HEK293 (cell line): ENCODE measurements around the gene HOXD11.
A peak's percentile ranks its signal among the peaks of the same experiment; 100 is the strongest.

Source experiments
- EGR2 ChIP-seq: fragments of 450-650 bp; formaldehyde crosslinking; IDR thresholded peaks from 2 replicates; pipeline ENCODE4 v1.5.1; 2016; ENCODE audit warnings: low read depth, missing biosample characterization, missing genetic modification characterization
- FEZF1 ChIP-seq: fragments of 450-650 bp; formaldehyde crosslinking; IDR thresholded peaks from 2 replicates; pipeline ENCODE4 v1.5.1; 2016; ENCODE audit warnings: missing biosample characterization, missing genetic modification characterization
- HOXD13 ChIP-seq: sonication (generic); formaldehyde crosslinking; IDR thresholded peaks from 2 replicates; pipeline ENCODE4 v1.8.0; 2022; ENCODE audit warnings: missing genetic modification reagents, borderline replicate concordance
- KLF16 ChIP-seq: fragments of 450-650 bp; formaldehyde crosslinking; IDR thresholded peaks from 2 replicates; pipeline ENCODE4 v1.5.1; 2017; ENCODE audit warnings: missing biosample characterization, missing genetic modification characterization
- KLF7 ChIP-seq: fragments of 450-650 bp; formaldehyde crosslinking; IDR thresholded peaks from 2 replicates; pipeline ENCODE4 v1.5.1; 2016; ENCODE audit warnings: missing biosample characterization, missing genetic modification characterization, borderline replicate concordance
- MYNN ChIP-seq: fragments of 450-650 bp; formaldehyde crosslinking; IDR thresholded peaks from 2 replicates; pipeline ENCODE4 v1.5.1; 2016; ENCODE audit warnings: missing biosample characterization, missing genetic modification characterization, borderline replicate concordance
- SP7 ChIP-seq: fragments of 450-650 bp; formaldehyde crosslinking; IDR thresholded peaks from 2 replicates; pipeline ENCODE4 v1.5.1; 2016; ENCODE audit warnings: missing biosample characterization, missing genetic modification characterization
- TCF7L2 ChIP-seq: IDR thresholded peaks from 2 replicates; pipeline ENCODE4 v1.6.1; 2011; ENCODE audit warnings: low read depth, mild to moderate bottlenecking, inconsistent platforms, low read length, moderate library complexity, borderline replicate concordance
- WT1 ChIP-seq: fragments of 450-650 bp; formaldehyde crosslinking; IDR thresholded peaks from 2 replicates; pipeline ENCODE4 v1.5.1; 2016; ENCODE audit warnings: missing biosample characterization, missing genetic modification characterization
- YY2 ChIP-seq: fragments of 450-650 bp; formaldehyde crosslinking; IDR thresholded peaks from 2 replicates; pipeline ENCODE4 v1.5.1; 2016; ENCODE audit warnings: missing biosample characterization, missing genetic modification characterization
- ZBTB44 ChIP-seq: fragments of 450-650 bp; IDR thresholded peaks from 2 replicates; pipeline ENCODE4 v1.5.1; 2018; ENCODE audit warnings: missing biosample characterization, mild to moderate bottlenecking, missing genetic modification characterization
- ZNF155 ChIP-seq: fragments of 450-650 bp; formaldehyde crosslinking; IDR thresholded peaks from 2 replicates; pipeline ENCODE4 v1.5.1; 2016; ENCODE audit warnings: missing biosample characterization, missing genetic modification characterization
- ZNF16 ChIP-seq: fragments of 450-650 bp; formaldehyde crosslinking; IDR thresholded peaks from 2 replicates; pipeline ENCODE4 v1.5.1; 2016; ENCODE audit warnings: low read depth, missing biosample characterization, missing genetic modification characterization
- ZNF174 ChIP-seq: fragments of 450-650 bp; formaldehyde crosslinking; IDR thresholded peaks from 2 replicates; pipeline ENCODE4 v1.5.0; 2017; ENCODE audit warnings: missing biosample characterization, mild to moderate bottlenecking, missing genetic modification characterization
- ZNF221 ChIP-seq: fragments of 450-650 bp; formaldehyde crosslinking; IDR thresholded peaks from 2 replicates; pipeline ENCODE4 v1.5.1; 2017; ENCODE audit warnings: missing biosample characterization, missing genetic modification characterization, borderline replicate concordance
- ZNF404 ChIP-seq: fragments of 450-650 bp; formaldehyde crosslinking; IDR thresholded peaks from 2 replicates; pipeline ENCODE4 v1.5.1; 2017; ENCODE audit warnings: missing biosample characterization, missing genetic modification characterization
- ZNF416 ChIP-seq: fragments of 450-650 bp; formaldehyde crosslinking; IDR thresholded peaks from 2 replicates; pipeline ENCODE4 v1.5.1; 2016; ENCODE audit warnings: missing biosample characterization, missing genetic modification characterization
- ZNF426 ChIP-seq: fragments of 450-650 bp; formaldehyde crosslinking; IDR thresholded peaks from 2 replicates; pipeline ENCODE4 v1.5.1; 2017; ENCODE audit warnings: missing biosample characterization, missing genetic modification characterization, mild to moderate bottlenecking, inconsistent platforms, moderate library complexity
- ZNF501 ChIP-seq: fragments of 450-650 bp; formaldehyde crosslinking; IDR thresholded peaks from 2 replicates; pipeline ENCODE4 v1.5.1; 2016; ENCODE audit warnings: missing biosample characterization, missing genetic modification characterization
- ZNF549 ChIP-seq: fragments of 450-650 bp; IDR thresholded peaks from 2 replicates; pipeline ENCODE4 v1.5.1; 2018; ENCODE audit warnings: missing biosample characterization, missing genetic modification characterization, mild to moderate bottlenecking, inconsistent platforms, moderate library complexity
- ZNF596 ChIP-seq: fragments of 450-650 bp; IDR thresholded peaks from 2 replicates; pipeline ENCODE4 v1.5.0; 2018; ENCODE audit warnings: missing biosample characterization, mild to moderate bottlenecking, missing genetic modification characterization, moderate library complexity
- ZNF670 ChIP-seq: fragments of 450-650 bp; formaldehyde crosslinking; IDR thresholded peaks from 2 replicates; pipeline ENCODE4 v1.5.1; 2016; ENCODE audit warnings: missing biosample characterization, missing genetic modification characterization, low read depth
- ZNF843 ChIP-seq: fragments of 450-650 bp; formaldehyde crosslinking; IDR thresholded peaks from 2 replicates; pipeline ENCODE4 v1.5.1; 2016; ENCODE audit warnings: missing biosample characterization, missing genetic modification characterization
- ZSCAN5A ChIP-seq: fragments of 450-650 bp; formaldehyde crosslinking; IDR thresholded peaks from 2 replicates; pipeline ENCODE4 v1.5.1; 2016; ENCODE audit warnings: missing biosample characterization, missing genetic modification characterization
- TF ChIP-seq, protein P1 (sequence below): fragments of 450-650 bp; formaldehyde crosslinking; IDR thresholded peaks from 2 replicates; pipeline ENCODE4 v1.5.1; 2016; ENCODE audit warnings: missing biosample characterization, missing genetic modification characterization
- TF ChIP-seq, protein P2 (sequence below): fragments of 450-650 bp; formaldehyde crosslinking; IDR thresholded peaks from 2 replicates; pipeline ENCODE4 v1.5.1; 2016; ENCODE audit warnings: missing biosample characterization, missing genetic modification characterization
- TF ChIP-seq, protein P3 (sequence below): fragments of 450-650 bp; formaldehyde crosslinking; IDR thresholded peaks from 2 replicates; pipeline ENCODE4 v1.5.1; 2017; ENCODE audit warnings: missing biosample characterization, missing genetic modification characterization

Gene HOXD11

DNA sequence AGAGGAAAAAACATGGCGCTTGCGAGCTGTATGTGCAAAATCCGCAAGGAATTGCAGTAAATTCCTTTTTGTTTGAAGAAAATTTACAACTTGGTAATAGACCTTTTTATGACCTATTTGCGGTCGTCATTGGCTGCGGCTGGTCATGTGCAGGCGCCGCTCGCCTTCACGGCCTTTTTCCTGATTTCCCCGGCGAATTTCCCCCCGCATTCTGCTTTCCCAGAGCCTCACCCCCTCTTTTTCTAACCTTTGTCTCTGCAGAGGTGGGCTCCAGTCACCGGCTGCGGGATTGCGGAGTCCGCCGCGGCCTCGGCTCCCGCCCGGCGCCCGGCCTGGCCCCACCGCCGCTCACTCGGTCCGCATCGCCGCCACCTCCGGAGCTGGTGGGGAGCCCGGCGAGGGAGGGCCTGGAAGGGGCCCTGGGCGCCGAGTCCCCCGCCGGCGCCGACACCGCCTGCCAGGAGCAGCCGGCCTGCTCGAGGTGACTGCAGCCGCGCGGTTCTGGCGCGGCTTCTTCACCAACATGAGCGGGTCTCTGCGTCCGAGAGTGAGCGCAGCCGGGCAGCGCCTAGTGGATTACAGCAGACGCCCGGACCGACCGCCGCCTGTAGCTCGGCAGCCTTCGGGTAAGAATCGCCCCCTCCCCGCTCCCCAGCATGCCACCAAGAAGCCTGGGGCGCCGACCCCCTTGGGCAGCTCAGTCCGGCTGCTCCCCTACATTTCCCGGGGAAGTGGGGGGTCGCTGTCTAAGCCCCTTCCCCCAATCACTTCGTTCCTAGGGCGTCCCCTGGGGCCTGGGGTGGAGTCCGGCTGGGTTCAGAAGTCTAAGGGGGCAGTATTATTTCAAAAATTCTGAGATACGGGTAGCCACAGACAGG lies 29.5 kb downstream of the HOXD11 start (continued):
- TF ChIP-seq, protein P1, sequence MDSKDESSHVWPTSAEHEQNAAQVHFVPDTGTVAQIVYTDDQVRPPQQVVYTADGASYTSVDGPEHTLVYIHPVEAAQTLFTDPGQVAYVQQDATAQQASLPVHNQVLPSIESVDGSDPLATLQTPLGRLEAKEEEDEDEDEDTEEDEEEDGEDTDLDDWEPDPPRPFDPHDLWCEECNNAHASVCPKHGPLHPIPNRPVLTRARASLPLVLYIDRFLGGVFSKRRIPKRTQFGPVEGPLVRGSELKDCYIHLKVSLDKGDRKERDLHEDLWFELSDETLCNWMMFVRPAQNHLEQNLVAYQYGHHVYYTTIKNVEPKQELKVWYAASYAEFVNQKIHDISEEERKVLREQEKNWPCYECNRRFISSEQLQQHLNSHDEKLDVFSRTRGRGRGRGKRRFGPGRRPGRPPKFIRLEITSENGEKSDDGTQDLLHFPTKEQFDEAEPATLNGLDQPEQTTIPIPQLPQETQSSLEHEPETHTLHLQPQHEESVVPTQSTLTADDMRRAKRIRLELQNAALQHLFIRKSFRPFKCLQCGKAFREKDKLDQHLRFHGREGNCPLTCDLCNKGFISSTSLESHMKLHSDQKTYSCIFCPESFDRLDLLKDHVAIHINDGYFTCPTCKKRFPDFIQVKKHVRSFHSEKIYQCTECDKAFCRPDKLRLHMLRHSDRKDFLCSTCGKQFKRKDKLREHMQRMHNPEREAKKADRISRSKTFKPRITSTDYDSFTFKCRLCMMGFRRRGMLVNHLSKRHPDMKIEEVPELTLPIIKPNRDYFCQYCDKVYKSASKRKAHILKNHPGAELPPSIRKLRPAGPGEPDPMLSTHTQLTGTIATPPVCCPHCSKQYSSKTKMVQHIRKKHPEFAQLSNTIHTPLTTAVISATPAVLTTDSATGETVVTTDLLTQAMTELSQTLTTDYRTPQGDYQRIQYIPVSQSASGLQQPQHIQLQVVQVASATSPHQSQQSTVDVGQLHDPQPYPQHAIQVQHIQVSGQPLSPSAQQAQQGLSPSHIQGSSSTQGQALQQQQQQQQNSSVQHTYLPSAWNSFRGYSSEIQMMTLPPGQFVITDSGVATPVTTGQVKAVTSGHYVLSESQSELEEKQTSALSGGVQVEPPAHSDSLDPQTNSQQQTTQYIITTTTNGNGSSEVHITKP (tag by site-specific recombination): peak; percentile 64
- TF ChIP-seq ZNF174 (no peak), HOXD13 (CRISPR knock-in tag) (peak; percentile 51; the same call in 1 of the 2 replicates), ZNF155 (tag by site-specific recombination) (no peak), ZNF221 (tag by site-specific recombination) (no peak), TCF7L2 (peak; percentile 61), ZNF501 (tag by site-specific recombination) (no peak), MYNN (tag by site-specific recombination) (no peak), KLF16 (no peak), WT1 (tag by site-specific recombination) (no peak), ZNF596 (no peak), SP7 (tag by site-specific recombination) (no peak), ZNF670 (tag by site-specific recombination) (no peak), ZNF843 (no peak), ZNF549 (no peak), ZNF426 (no peak), KLF7 (tag by site-specific recombination) (no peak), ZSCAN5A (no peak), ZNF416 (tag by site-specific recombination) (no peak), EGR2 (tag by site-specific recombination) (no peak), ZNF16 (no peak), FEZF1 (tag by site-specific recombination) (peak; percentile 52; the same call in 1 of the 2 replicates), ZNF404 (no peak), YY2 (tag by site-specific recombination) (no peak), ZBTB44 (no peak)
- TF ChIP-seq, protein P2, sequence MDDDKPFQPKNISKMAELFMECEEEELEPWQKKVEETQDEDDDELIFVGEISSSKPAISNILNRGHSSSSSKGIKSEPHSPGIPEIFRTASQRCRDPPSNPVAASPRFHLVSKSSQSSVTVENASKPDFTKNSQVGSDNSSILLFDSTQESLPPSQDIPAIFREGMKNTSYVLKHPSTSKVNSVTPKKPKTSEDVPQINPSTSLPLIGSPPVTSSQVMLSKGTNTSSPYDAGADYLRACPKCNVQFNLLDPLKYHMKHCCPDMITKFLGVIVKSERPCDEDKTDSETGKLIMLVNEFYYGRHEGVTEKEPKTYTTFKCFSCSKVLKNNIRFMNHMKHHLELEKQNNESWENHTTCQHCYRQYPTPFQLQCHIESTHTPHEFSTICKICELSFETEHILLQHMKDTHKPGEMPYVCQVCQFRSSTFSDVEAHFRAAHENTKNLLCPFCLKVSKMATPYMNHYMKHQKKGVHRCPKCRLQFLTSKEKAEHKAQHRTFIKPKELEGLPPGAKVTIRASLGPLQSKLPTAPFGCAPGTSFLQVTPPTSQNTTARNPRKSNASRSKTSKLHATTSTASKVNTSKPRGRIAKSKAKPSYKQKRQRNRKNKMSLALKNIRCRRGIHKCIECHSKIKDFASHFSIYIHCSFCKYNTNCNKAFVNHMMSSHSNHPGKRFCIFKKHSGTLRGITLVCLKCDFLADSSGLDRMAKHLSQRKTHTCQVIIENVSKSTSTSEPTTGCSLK (tag by site-specific recombination): no peak
- TF ChIP-seq, protein P3, sequence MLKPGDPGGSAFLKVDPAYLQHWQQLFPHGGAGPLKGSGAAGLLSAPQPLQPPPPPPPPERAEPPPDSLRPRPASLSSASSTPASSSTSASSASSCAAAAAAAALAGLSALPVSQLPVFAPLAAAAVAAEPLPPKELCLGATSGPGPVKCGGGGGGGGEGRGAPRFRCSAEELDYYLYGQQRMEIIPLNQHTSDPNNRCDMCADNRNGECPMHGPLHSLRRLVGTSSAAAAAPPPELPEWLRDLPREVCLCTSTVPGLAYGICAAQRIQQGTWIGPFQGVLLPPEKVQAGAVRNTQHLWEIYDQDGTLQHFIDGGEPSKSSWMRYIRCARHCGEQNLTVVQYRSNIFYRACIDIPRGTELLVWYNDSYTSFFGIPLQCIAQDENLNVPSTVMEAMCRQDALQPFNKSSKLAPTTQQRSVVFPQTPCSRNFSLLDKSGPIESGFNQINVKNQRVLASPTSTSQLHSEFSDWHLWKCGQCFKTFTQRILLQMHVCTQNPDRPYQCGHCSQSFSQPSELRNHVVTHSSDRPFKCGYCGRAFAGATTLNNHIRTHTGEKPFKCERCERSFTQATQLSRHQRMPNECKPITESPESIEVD: peak; percentile 84
